ENCODE data around the gene RAPSN.

RAPSN gene

DNA sequence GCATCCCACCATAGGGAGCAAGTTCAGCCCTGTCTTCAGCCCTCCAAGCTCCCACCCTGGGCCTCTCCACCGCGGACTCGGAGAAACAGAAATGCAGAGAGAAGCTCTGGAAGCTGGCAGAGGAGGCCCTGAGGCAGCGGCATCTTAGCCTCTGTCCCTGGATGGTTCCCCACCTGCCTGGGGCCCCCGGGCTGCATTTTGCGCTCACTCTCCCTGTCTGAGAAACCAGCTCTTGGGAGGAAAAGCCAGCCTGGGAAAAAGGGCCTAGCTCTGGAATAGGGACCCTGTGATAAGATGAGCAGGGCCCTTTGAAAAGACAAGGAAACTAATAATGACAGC lies 58.5 kb downstream of the RAPSN start:
- no peak for DNase-seq (ENCODE audit: low read depth, low spot score)

DNA sequence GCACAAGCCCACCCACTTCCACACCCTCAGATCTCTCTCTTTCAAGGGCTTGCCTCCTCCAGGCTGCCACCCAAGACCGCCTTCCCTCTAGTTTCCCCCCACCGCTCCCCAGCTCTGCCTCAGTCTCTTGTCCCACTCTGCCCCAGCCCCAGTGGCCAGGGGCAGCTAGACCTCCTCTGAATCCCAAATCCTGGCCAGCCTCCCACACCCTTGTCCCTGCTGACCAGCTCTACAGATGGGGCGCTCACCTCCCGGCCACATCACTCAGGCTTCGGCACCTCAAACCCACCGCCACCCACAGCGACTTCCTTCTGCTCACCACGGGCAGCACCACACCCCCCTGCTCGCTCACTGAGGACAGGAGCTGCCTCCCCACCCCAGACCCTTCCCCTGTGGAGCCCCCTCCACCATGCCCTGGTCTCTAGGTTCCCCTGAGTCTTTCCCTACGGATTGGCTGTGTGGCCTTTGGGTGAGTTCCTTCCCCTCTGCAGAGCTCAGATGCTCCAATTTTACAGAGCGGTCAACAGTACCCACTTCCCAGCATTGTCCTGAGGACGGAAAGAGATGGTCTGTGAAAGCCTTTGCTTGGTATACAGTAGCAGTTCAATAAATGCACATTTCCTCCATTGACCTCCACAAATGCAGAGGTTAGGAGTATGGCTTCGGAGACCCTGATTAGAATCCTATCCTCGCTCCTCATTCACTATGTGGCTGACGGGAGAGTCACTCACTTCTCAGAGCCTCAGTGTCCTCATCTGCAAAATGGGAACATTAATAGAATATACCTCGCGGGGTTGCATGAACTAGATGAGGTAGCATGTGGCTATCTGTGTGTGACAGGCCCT lies 59.1 kb downstream of the RAPSN start:
- no peak for DNase-seq (ENCODE audit: low read depth, low spot score)

DNA sequence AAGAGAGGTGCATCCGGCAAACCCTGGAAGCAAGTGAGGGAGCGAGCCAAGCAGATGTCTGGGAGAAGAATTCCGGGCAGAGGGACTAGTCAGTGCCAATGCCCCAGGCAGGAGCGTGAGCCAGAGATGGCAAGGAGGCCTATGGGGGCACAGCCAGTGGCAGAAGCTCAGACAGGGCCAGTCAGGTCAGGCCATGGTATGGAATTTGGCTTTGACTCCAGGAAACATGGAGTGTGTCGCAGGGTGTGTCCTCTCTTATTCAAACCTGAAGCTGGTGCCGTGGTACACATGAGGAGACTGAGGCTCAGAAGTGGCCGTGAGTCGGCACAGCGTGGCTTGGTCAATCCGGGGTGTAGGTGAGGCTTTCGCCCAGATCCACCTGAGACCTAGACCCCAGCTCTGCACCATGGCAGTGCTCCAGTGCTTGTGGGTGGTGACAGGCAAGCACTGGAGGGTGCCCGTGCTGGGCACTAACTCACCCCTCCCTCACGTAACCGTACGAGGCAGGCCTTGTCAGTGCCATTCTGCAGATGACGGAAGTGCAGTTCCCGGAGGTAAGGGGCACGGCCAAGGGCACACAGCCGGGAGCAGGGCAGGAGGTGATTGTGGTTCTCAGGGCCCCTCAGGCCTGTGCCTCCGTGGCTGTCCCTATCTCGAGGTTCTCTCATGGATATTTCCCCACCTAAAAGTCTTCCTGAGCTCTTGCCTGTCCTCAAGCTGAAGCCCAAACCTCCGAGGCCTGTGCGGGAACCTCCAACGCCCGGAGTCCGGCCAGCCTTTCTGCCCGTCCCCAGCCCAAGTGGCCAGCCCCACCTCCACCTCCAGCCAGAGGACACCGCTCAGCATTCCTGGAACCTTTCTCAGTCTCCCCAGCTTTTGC lies 60.0 kb downstream of the RAPSN start:
- DNase-seq (ENCODE audit: low read depth, low spot score), result no peak

DNA sequence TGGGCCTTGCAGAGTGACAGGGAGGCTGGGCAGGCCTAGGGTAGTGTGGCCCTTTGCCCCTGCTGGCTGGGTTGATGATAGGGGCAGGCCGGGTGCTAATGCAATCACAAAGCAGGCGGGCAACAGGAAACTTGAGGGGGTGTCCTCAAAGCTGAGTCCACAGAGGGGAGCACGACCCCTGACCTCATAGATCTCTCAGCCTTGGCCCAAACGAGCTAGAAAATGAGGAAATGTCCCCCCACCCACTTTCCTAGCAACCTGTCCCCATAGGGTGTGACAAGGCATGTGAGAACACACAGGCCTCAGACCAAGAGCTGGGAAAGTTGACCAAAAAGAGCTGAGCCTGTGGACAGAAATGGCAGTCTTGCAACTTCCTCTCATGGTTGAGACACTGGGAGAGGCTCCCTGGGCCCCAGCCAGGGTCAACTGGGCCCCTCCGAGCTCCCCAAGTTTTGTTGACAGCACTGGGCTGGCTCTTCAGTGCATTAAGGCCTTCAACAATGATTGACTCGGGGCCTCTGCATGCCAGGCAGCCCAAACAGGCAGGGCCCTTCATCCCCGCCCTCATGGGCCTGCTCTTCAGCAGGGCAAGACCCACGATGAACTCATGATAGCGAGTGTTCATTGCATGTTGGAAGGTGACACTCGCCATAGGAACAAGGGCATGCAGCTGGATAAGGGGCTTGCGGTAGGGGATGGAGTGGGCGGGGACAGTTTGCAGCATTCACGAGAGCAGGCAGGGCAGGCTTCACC lies 60.8 kb downstream of the RAPSN start:
- no peak for DNase-seq (ENCODE audit: low read depth, low spot score)
